Right atrium auricular region (tissue), 2 donors: ENCODE data around the gene PACS1. TPM values are rescaled to one million over a fixed set of nuclear protein-coding genes. Genes with fewer than 3 reads are reported as not detected.

Source experiments
- DNase-seq: peaks from one replicate; pipeline ENCODE4 v3.0.0-alpha.2; 2019; ENCODE audit warnings: low spot score
- H3K27ac ChIP-seq, 2 donors: fragments of 200-600 bp; sonication (generic); 1 replicate in 1 of 2; 2 replicates in 1 of 2; pipeline ENCODE4 v1.5.1; 2016 to 2019
- H3K27me3 ChIP-seq, 2 donors: fragments of 200-600 bp; sonication (generic); one replicate each; pipeline versions ENCODE4 v1.5.1 to v1.6.0; 2017 to 2019
- H3K36me3 ChIP-seq: fragments of 200-600 bp; sonication (generic); one replicate; pipeline ENCODE4 v1.5.1; 2016
- H3K4me1 ChIP-seq, 2 donors: fragments of 200-600 bp; sonication (generic); one replicate each; pipeline versions ENCODE4 v1.5.1 to v1.6.0; 2017 to 2019
- H3K4me3 ChIP-seq, 2 donors: fragments of 200-600 bp; sonication (generic); 1 replicate in 1 of 2; 2 replicates in 1 of 2; pipeline ENCODE4 v1.5.1; 2017 to 2019; ENCODE audit warnings: mild to moderate bottlenecking in 1 of 2, moderate library complexity in 1 of 2
- H3K9me3 ChIP-seq, 2 donors: fragments of 200-600 bp; sonication (generic); one replicate each; pipeline ENCODE4 v1.5.1; 2019
- CTCF ChIP-seq, 2 donors: fragments of 200-600 bp; sonication (generic); IDR thresholded peaks; one replicate each; pipeline ENCODE4 v1.5.1; 2019; ENCODE audit warnings: antibody characterized with exemption in 2 of 2
- total RNA-seq, 2 donors: library from RNA; depleted of rRNA; stranded (reverse); fragments of >200 nt; gene quantifications; one replicate each; pipeline ENCODE4 v1.1.0, GENCODE V29; 2016

PACS1 gene
- total RNA-seq, 2 donors from 2014 or later: 47.7 to 88.9 TPM

GRCh38 chr11:66183494-66184048 lies 113.5 kb downstream of the PACS1 start:
- Histone ChIP-seq H3K9me3 (no peaks in the 10 kb centered on the region), H3K27me3 (no peaks in the 10 kb centered on the region), H3K4me3 (no peak overlapping the region), H3K36me3 (no peaks in the 10 kb centered on the region), H3K4me1 (no peaks in the 10 kb centered on the region), H3K27ac (no peak overlapping the region)
- no peak for TF ChIP-seq CTCF (IDR thresholded peaks at IDR 0.05)
- DNase-seq: no peak

GRCh38 chr11:66184728-66185127 lies 114.7 kb downstream of the PACS1 start:
- H3K9me3 ChIP-seq: no peaks in the 10 kb centered on the region
- H3K27ac ChIP-seq: no peak overlapping the region

GRCh38 chr11:66186470-66186869 lies 116.4 kb downstream of the PACS1 start:
- H3K27ac ChIP-seq: no peak overlapping the region
- TF ChIP-seq CTCF (IDR thresholded peaks at IDR 0.05): no peak
- H3K9me3 ChIP-seq: no peaks in the 10 kb centered on the region
- no peak overlapping the region for H3K4me3 ChIP-seq
- no peaks in the 10 kb centered on the region for H3K36me3 ChIP-seq
- peaks cover 0 to 2% of the 10 kb centered on the region in 2 donors for H3K4me1 ChIP-seq
- H3K27me3 ChIP-seq: no peaks in the 10 kb centered on the region
- no peak for DNase-seq

More at GRCh38 chr11:66184728-66185127, 114.7 kb downstream of the PACS1 start:
- Histone ChIP-seq H3K4me1 (no peaks in the 10 kb centered on the region), H3K27me3 (no peaks in the 10 kb centered on the region), H3K36me3 (no peaks in the 10 kb centered on the region), H3K4me3 (no peak overlapping the region)
- no peak for TF ChIP-seq CTCF (IDR thresholded peaks at IDR 0.05)
- DNase-seq: no peak

GRCh38 chr11:66187453-66187852 lies 117.4 kb downstream of the PACS1 start:
- no peaks in the 10 kb centered on the region for H3K27me3 ChIP-seq
- no peak overlapping the region for H3K4me3 ChIP-seq
- H3K27ac ChIP-seq: no peak overlapping the region
- peaks cover 0 to 11% of the 10 kb centered on the region in 2 donors for H3K4me1 ChIP-seq
- TF ChIP-seq CTCF (IDR thresholded peaks at IDR 0.05): no peak
- no peaks in the 10 kb centered on the region for H3K9me3 ChIP-seq
- no peaks in the 10 kb centered on the region for H3K36me3 ChIP-seq
- DNase-seq: no peak

GRCh38 chr11:66188580-66188979 lies 118.5 kb downstream of the PACS1 start:
- H3K4me3 ChIP-seq: no peak overlapping the region
- no peaks in the 10 kb centered on the region for H3K27me3 ChIP-seq
- H3K27ac ChIP-seq: no peak overlapping the region
- no peak for DNase-seq
- no peaks in the 10 kb centered on the region for H3K9me3 ChIP-seq
- TF ChIP-seq CTCF (IDR thresholded peaks at IDR 0.05): no peak
- H3K4me1 ChIP-seq: peaks cover 0 to 18% of the 10 kb centered on the region in 2 donors
- H3K36me3 ChIP-seq: peaks cover 3% of the 10 kb centered on the region
